ENCODE data around the gene RHBG.

Gene RHBG

GRCh38 chr1:156368889-156369684 is at the start of gene RHBG:
RHBG (plus strand) TSS chr1:156369211; CDS start chr1:156369250, 39 bp downstream.
- TF ChIP-seq ZBTB7A (IDR thresholded peaks at IDR 0.05; ENCODE audit: low read depth) (peak; percentile 61; the same call in 1 of the 2 replicates), YY1 (IDR thresholded peaks at IDR 0.05; ENCODE audit: low read depth) (no peak)

GRCh38 chr1:156319664-156320063 is 49.3 kb upstream of the RHBG start:
- no peak for TF ChIP-seq TEAD4 (IDR thresholded peaks at IDR 0.05)
- no peak for TF ChIP-seq CREB1 (IDR thresholded peaks at IDR 0.05; ENCODE audit: low read depth)
- TF ChIP-seq RAD21 (IDR thresholded peaks at IDR 0.05; ENCODE audit: low read depth) = peak; percentile 22; the same call in 1 of the 2 replicates

GRCh38 chr1:156320560-156320959 is 48.5 kb upstream of the RHBG start:
- TF ChIP-seq TAF1 (IDR thresholded peaks at IDR 0.05; ENCODE audit: low read depth) (no peak), ZBTB7A (IDR thresholded peaks at IDR 0.05; ENCODE audit: low read depth) (no peak), TCF12 (IDR thresholded peaks at IDR 0.05; ENCODE audit: low read depth) (no peak)

- TF ChIP-seq EP300 (IDR thresholded peaks at IDR 0.05; ENCODE audit: borderline replicate concordance) (no peak), TEAD4 (IDR thresholded peaks at IDR 0.05) (no peak), EGR1 (IDR thresholded peaks at IDR 0.05) (no peak), ZBTB7A (IDR thresholded peaks at IDR 0.05; ENCODE audit: low read depth) (no peak), CEBPB (IDR thresholded peaks at IDR 0.05) (no peak), YY1 (IDR thresholded peaks at IDR 0.05; ENCODE audit: low read depth) (no peak), MAX (IDR thresholded peaks at IDR 0.05) (no peak), TAF1 (IDR thresholded peaks at IDR 0.05; ENCODE audit: low read depth) (no peak), TCF12 (IDR thresholded peaks at IDR 0.05; ENCODE audit: low read depth) (no peak), FOXM1 (IDR thresholded peaks at IDR 0.05; ENCODE audit: borderline replicate concordance, low read depth) (no peak), REST (IDR thresholded peaks at IDR 0.05; ENCODE audit: low read depth) (no peak), RAD21 (IDR thresholded peaks at IDR 0.05; ENCODE audit: low read depth) (no peak), NFIC (IDR thresholded peaks at IDR 0.05) (no peak), CREB1 (IDR thresholded peaks at IDR 0.05; ENCODE audit: low read depth) (no peak), USF1 (IDR thresholded peaks at IDR 0.05) (no peak)
Observed at GRCh38 chr1:156336242-156336641, 32.8 kb upstream of the RHBG start.

- TF ChIP-seq TEAD4 (IDR thresholded peaks at IDR 0.05) (no peak), EGR1 (IDR thresholded peaks at IDR 0.05) (no peak), REST (IDR thresholded peaks at IDR 0.05; ENCODE audit: low read depth) (no peak), NFIC (IDR thresholded peaks at IDR 0.05) (no peak), FOXM1 (IDR thresholded peaks at IDR 0.05; ENCODE audit: borderline replicate concordance, low read depth) (no peak), USF1 (IDR thresholded peaks at IDR 0.05) (no peak), TCF12 (IDR thresholded peaks at IDR 0.05; ENCODE audit: low read depth) (no peak), CEBPB (IDR thresholded peaks at IDR 0.05) (no peak), ZBTB7A (IDR thresholded peaks at IDR 0.05; ENCODE audit: low read depth) (no peak), EP300 (IDR thresholded peaks at IDR 0.05; ENCODE audit: borderline replicate concordance) (no peak), CREB1 (IDR thresholded peaks at IDR 0.05; ENCODE audit: low read depth) (no peak), MAX (IDR thresholded peaks at IDR 0.05) (no peak), RAD21 (IDR thresholded peaks at IDR 0.05; ENCODE audit: low read depth) (no peak), TAF1 (IDR thresholded peaks at IDR 0.05; ENCODE audit: low read depth) (no peak), YY1 (IDR thresholded peaks at IDR 0.05; ENCODE audit: low read depth) (no peak)
Observed at GRCh38 chr1:156337052-156337887, 31.7 kb upstream of the RHBG start.

GRCh38 chr1:156337888-156338179 is 31.2 kb upstream of the RHBG start:
- TF ChIP-seq USF1 (IDR thresholded peaks at IDR 0.05) (no peak), CREB1 (IDR thresholded peaks at IDR 0.05; ENCODE audit: low read depth) (no peak), MAX (IDR thresholded peaks at IDR 0.05) (no peak), EGR1 (IDR thresholded peaks at IDR 0.05) (no peak), EP300 (IDR thresholded peaks at IDR 0.05; ENCODE audit: borderline replicate concordance) (no peak), CEBPB (IDR thresholded peaks at IDR 0.05) (no peak)

Measured in Ishikawa (cell line).